Measurements from ENCODE around the gene ZFAND4. TPM values are rescaled to one million over a fixed set of nuclear protein-coding genes. Genes with fewer than 3 reads are reported as not detected.
"Not testable (repeated sequence)": the region's sequence is repeated elsewhere in the genome, so short reads cannot be mapped to it uniquely, and the experiment has no call there.

ZFAND4 gene
- total and polyA plus RNA-seq, 2 donors (not counting 3 experiments of a cell fraction or from before 2014, with no cell fraction given), result 1.5 to 7.8 TPM

- DNase-seq (ENCODE audit: low read depth, low spot score) (no peak), FAIRE-seq (no peak)
- intact Hi-C loops (cut with micrococcal nuclease), result no loop called here
- POLR2A ChIA-PET, result no interaction called here
- CTCF ChIA-PET, result interaction anchor here (0.7 kb wide), 1 partner anchor 191 kb away, joined by 3 read pairs; no protein-coding TSS in a partner anchor
- Histone ChIP-seq H3K9ac (replicated peaks; ENCODE audit: extremely low read depth, insufficient read depth, low read length) (no peak overlapping the region), H3K79me2 (ENCODE audit: control insufficient read depth, insufficient read depth, low read length) (no peaks in the 10 kb centered on the region), H3K4me2 (ENCODE audit: insufficient read depth, low read length) (no peak overlapping the region), H3K4me3 (replicated peaks in 1 of 3; ENCODE audit: insufficient read depth in 1 of 3, low read depth in 1 of 3, low read length in 3 of 3) (no peak overlapping the region), H3K27me3 (ENCODE audit: control insufficient read depth in 2 of 2, insufficient read depth in 2 of 2, low read length in 2 of 2) (no peaks in the 10 kb centered on the region), H3K9me3 (replicated peaks; ENCODE audit: control insufficient read depth, insufficient read depth, low read length) (no peaks in the 10 kb centered on the region), H3K36me3 (ENCODE audit: control insufficient read depth in 2 of 2, extremely low read depth in 1 of 2, insufficient read depth in 2 of 2, low read length in 2 of 2) (no peaks in the 10 kb centered on the region), H3K4me1 (ENCODE audit: control insufficient read depth, extremely low read depth, insufficient read depth, low read length) (no peaks in the 10 kb centered on the region), H4K20me1 (replicated peaks; ENCODE audit: control insufficient read depth, extremely low read depth, insufficient read depth, low read length) (no peaks in the 10 kb centered on the region), H3K27ac (ENCODE audit: insufficient read depth, low read depth, low read length) (no peak overlapping the region), H3K9me1 (replicated peaks; ENCODE audit: control insufficient read depth, extremely low read depth, insufficient read depth, low read length) (no peaks in the 10 kb centered on the region), H2AFZ (ENCODE audit: low read depth, low read length) (no peak overlapping the region)
- no TSS peak for BruUV-seq (replicated peaks)
- TF ChIP-seq JUN (IDR thresholded peaks at IDR 0.05; ENCODE audit: borderline replicate concordance, insufficient read depth, insufficient read length, low read depth), result no peak
- no peak for TF ChIP-seq POLR2A (IDR thresholded peaks at IDR 0.05; ENCODE audit: low read depth, low read length)
- TF ChIP-seq MAX (IDR thresholded peaks at IDR 0.05; ENCODE audit: insufficient read depth, insufficient read length), result no peak
- no peak for TF ChIP-seq CTCF (IDR thresholded peaks at IDR 0.05; ENCODE audit: extremely low read depth in 1 of 2, insufficient read depth in 1 of 2, low read depth in 1 of 2, low read length in 2 of 2)
- no peak for TF ChIP-seq FOS (IDR thresholded peaks at IDR 0.05; ENCODE audit: borderline replicate concordance, insufficient read depth, low read length)
- TF ChIP-seq GATA2 (IDR thresholded peaks at IDR 0.05; ENCODE audit: insufficient read depth, insufficient read length, low read depth, low read length), result no peak
- no peak for TF ChIP-seq EZH2 (IDR thresholded peaks at IDR 0.05; ENCODE audit: borderline replicate concordance, low read depth, low read length, severe bottlenecking)
- TF ChIP-seq MYC (IDR thresholded peaks at IDR 0.05; ENCODE audit: low read depth, low read length), result no peak
- TF ChIP-seq POLR2AphosphoS5 (IDR thresholded peaks at IDR 0.05; ENCODE audit: insufficient read depth, low read depth, low read length), result no peak
- dilution Hi-C loops (cut with MboI; ENCODE audit: extremely low pct_ligation_motif_present, low sequenced_read_pairs), result no loop called here
Observed at GRCh38 chr10:45655219-45655618, 17.4 kb downstream of the ZFAND4 start.

GRCh38 chr10:45654753-45655141, 17.8 kb downstream of the ZFAND4 start:
- H3K9me1 ChIP-seq (replicated peaks; ENCODE audit: control insufficient read depth, extremely low read depth, insufficient read depth, low read length); H4K20me1 ChIP-seq (replicated peaks; ENCODE audit: control insufficient read depth, extremely low read depth, insufficient read depth, low read length); DNase-seq (ENCODE audit: low read depth, low spot score); H3K9me3 ChIP-seq (replicated peaks; ENCODE audit: control insufficient read depth, insufficient read depth, low read length); H3K4me2 ChIP-seq (ENCODE audit: insufficient read depth, low read length); dilution Hi-C loops (cut with MboI; ENCODE audit: extremely low pct_ligation_motif_present, low sequenced_read_pairs); FAIRE-seq; H3K9ac ChIP-seq (replicated peaks; ENCODE audit: extremely low read depth, insufficient read depth, low read length); H3K4me3 ChIP-seq (replicated peaks in 1 of 3; ENCODE audit: insufficient read depth in 1 of 3, low read depth in 1 of 3, low read length in 3 of 3); BruUV-seq (replicated peaks); H2AFZ ChIP-seq (ENCODE audit: low read depth, low read length); H3K79me2 ChIP-seq (ENCODE audit: control insufficient read depth, insufficient read depth, low read length); intact Hi-C loops (cut with micrococcal nuclease); H3K27ac ChIP-seq (ENCODE audit: insufficient read depth, low read depth, low read length); H3K27me3 ChIP-seq (ENCODE audit: control insufficient read depth in 2 of 2, insufficient read depth in 2 of 2, low read length in 2 of 2); H3K36me3 ChIP-seq (ENCODE audit: control insufficient read depth in 2 of 2, extremely low read depth in 1 of 2, insufficient read depth in 2 of 2, low read length in 2 of 2); H3K4me1 ChIP-seq (ENCODE audit: control insufficient read depth, extremely low read depth, insufficient read depth, low read length): not testable (repeated sequence)
- ChIA-PET CTCF (interaction anchor here (0.7 kb wide), 1 partner anchor 190 kb away, joined by 3 read pairs; no protein-coding TSS in a partner anchor), POLR2A (interaction anchor here (0.6 kb wide), 1 partner anchor 1591 kb away, joined by 3 read pairs; no protein-coding TSS in a partner anchor)
